Ecto neural progenitor cell (in vitro differentiated cells): ENCODE data around the gene ZNF613.
"Not testable (repeated sequence)": the region's sequence is repeated elsewhere in the genome, so short reads cannot be mapped to it uniquely, and the experiment has no call there.

Source experiments
- DNase-seq: peaks from one replicate; pipeline ENCODE4 v3.0.0-alpha.2; 2018; ENCODE audit warnings: low spot score

Gene ZNF613

DNA sequence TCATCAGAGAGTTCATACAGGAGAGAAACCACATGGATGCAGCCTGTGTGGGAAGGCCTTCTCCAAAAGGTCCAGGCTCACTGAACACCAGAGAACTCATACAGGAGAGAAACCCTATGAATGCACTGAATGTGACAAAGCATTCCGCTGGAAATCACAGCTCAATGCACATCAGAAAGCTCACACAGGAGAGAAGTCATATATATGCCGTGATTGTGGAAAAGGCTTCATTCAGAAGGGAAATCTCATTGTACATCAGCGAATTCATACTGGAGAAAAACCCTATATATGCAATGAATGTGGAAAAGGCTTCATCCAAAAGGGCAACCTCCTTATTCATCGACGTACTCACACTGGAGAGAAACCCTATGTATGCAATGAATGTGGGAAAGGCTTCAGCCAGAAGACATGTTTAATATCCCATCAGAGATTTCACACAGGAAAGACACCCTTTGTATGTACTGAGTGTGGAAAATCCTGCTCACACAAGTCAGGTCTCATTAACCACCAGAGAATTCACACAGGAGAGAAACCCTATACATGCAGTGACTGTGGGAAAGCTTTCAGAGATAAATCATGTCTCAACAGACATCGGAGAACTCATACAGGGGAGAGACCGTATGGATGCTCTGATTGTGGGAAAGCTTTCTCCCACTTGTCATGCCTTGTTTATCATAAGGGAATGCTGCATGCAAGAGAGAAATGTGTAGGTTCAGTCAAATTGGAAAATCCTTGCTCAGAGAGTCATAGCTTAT lies 17.7 kb downstream of the ZNF613 start:
- DNase-seq = no peak

DNA sequence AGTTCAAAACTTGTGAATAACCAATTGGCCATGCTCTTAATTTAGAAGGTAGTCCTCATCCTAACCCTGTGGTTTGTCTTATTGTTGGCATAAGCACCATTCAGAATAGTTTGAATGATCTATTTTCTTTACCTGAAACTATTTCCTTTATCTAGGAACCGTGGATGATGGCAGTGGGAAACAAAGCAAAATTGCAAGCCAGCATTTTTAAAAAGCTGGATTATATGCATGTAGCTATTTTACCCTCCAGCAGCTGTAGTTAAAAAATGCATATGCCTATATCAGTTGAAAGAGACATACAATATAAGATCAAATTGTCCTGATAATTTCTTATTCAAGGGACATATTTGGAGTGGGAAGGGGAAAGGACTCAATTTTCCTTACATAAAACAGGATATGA lies 19.3 kb downstream of the ZNF613 start:
- DNase-seq = no peak

DNA sequence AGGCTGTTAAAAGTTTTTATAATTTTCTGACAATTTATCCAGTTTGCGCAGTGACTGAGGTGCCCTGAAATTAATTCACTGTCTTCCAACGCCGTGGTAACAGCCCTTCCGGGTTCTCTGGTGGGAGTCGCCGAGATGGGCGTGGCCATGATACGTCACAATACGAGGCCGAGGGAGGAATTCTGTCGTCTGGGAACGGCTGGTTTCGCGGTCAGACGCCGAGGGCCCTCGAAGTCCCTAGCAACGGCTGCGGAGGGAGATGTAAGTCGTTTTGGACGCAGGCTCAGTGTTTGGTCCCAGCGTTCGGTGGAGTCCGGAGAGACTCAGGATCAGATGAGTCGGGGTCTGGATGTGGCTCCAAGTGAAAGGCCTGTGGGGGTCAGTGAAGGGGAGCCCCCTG lies 21.7 kb downstream of the ZNF613 start:
- DNase-seq = no peak

DNA sequence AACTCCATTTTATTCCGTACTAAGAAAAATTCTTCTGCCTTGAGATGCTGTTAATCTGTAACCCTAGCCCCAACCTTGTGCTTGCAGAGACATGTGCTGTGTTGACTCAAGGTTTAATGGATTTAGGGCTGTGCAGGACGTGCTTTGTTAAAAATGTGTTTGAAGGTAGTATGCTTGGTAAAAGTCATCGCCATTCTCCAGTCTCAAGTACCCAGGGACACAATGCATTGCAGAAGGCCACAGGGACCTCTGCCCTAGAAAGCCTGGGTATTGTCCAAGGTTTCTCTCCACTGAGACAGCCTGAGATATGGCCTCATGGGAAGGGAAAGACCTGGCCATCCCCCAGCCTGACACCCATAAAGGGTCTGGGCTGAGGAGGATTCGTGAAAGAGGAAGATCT lies 30.6 kb downstream of the ZNF613 start:
- not testable (repeated sequence) for DNase-seq

DNA sequence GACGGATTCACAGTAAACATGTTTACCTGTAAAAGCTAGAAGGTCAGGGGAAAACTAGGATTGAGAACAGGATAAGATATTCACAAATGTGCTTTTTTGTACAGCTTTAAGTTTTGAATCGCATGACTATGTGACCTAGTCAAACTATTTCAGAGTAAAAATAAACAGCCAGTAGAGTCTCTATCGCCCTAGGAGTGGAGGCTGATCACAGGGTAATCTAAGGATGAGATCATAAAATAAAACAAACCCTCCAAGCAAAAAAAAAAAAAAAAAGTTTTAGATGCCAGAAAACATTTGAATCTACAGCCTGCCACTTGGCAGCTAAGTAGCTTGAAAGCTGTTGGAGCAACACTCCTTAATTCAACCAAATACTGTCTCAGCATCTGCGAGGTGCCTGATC lies 32.5 kb downstream of the ZNF613 start:
- no peak for DNase-seq

DNA sequence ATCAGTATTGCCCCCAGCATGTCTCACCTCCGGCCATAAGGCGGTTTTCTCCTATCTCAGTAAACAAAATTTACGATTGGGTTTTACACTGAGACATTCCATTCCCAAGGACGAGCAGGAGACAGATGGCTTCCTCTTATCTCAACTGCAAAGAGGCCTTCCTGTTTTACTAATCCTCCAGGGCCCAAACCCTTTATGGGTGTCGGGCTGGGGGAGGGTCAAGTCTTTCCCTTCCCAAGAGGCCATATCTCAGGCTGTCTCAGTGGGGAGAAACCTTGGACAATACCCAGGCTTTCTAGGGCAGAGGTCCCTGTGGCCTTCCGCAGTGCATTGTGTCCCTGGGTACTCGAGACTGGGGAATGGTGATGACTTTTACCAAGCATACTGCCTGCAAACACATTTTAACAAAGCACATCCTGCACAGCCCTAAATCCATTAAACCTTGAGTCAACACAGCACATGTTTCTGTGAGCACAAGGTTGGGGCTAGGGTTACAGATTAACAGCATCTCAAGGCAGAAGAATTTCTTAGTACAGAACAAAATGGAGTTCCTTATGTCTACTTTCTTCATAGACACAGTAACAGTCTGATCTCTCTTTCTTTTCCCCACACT lies 33.5 kb downstream of the ZNF613 start:
- not testable (repeated sequence) for DNase-seq

DNA sequence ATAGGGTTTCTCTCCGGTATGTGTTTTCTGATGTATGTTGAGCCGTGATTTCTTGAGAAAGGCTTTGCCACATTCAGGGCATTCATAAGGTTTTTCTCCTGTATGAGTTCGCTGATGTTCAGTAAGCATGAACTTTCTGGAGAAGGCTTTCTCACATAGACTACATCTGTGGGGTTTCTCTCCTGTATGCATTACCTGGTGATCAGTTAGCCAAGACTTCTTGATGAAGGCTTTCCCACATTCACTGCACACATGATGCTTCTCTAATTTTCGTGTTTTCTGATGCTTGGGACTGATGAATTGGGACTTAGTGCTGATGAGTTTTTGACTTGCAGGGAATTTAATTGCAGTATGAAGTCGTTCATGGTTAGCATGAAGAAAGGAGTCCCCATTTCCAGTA lies 38.3 kb downstream of the ZNF613 start:
- DNase-seq = no peak

DNA sequence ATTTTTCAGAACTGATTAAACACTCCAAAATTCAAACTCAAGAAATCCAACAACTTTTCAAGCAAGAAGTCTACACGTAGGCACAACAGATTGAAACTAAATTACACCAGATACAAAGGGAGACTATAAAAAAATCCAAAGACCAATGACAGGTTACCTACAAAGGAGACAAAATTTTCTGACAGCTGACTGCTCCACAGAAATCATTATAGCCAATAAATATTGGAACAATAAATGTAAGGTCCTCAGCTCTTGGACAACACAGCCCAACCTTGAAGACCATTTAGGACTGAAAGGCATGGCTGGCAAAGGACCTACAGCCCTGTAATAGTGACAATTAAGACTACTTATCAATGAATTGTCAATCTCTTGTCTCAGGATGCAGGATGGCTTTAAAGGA lies 43.4 kb downstream of the ZNF613 start:
- DNase-seq = no peak

DNA sequence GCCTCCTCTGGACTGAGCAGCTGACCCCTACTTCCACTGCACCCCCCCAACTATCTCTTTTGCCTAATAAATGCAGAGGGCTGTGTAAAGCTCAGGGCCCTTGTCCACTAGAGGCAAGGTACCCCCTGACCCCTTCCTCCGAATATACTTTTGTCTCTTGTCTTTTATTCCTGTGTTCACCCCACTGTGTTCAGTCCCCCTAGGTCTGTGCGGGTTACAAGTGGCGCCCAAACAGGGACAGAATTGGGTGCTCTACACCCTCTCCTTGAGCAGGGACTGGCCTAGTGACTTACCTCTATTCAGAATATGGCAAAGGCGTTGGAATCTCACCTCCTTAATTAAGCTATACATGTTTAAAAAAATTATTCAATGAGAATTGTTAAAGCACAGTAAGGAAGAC lies 44.4 kb downstream of the ZNF613 start:
- no peak for DNase-seq

DNA sequence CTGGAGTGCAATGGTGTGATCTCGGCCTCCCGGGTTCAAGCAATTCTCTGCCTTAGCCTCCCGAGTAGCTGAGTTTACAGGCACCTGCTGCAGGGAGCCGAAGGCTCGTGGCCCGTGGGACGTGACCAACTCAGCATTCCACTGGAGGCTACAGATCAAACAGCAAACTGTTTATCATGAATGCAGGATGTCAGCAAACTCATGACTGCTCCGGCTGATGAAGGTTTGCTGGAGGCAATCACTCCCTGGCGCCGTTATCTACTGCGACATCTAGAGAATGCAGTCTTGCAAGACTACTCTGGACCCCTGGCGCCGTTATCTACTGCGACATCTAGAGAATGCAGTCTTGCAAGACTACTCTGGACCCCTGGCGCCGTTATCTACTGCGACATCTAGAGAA lies 48.5 kb downstream of the ZNF613 start:
- not testable (repeated sequence) for DNase-seq

DNA sequence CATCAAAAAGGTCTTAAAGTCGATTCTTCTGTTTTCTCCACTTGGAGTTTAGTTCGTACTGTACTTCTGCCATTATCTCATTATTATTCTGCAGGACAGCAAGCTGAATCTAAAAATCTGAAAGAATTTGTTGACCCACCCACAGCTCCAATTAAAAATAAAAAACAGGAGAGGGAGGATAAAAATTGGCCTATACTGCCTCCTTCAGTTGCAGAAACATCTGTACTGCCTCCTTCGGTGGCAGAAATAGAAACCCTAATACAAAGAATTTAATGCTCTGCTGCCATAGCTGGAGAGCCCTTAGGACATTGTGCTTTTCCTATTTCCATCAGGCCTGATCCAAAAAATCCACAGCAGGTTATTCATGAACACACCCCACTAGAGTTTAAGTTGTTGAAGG lies 49.6 kb downstream of the ZNF613 start:
- DNase-seq = no peak

DNA sequence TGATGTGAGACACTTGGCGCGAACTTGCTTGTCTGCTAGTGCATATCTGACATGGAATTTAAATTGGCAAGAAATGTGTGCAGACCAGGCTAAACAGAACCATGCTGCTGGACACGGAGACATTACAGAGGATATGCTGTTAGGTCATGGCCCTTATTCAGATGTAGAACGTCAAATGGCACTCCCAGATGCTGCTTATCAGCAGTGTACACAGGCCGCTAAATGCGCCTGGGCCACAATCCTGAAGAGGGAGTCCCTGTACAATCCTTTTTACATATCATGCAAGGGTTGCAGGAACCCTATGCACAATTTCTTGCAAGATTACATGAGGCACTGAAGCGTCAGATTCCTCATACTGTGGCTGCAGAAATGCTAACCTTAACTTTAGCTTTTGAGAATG lies 50.1 kb downstream of the ZNF613 start:
- no peak for DNase-seq

DNA sequence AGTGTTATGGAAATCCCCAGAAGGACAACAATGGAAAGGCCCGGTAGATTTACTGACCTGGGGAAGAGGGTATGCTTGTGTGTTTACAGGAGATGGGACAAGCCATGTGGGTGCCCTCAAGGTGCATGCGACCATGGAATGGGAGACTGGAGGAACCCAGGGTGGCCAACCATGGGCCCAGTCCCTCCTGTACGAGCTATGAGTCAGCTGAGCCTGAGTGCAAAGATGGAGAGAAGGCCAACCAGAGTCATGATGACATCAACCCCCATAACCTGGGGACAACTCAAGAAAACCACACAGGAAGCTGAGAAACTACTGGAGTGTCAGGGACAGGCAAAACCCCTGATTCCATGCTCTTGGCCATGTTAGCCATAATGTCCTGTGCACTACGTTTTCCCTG lies 51.6 kb downstream of the ZNF613 start:
- DNase-seq = no peak

DNA sequence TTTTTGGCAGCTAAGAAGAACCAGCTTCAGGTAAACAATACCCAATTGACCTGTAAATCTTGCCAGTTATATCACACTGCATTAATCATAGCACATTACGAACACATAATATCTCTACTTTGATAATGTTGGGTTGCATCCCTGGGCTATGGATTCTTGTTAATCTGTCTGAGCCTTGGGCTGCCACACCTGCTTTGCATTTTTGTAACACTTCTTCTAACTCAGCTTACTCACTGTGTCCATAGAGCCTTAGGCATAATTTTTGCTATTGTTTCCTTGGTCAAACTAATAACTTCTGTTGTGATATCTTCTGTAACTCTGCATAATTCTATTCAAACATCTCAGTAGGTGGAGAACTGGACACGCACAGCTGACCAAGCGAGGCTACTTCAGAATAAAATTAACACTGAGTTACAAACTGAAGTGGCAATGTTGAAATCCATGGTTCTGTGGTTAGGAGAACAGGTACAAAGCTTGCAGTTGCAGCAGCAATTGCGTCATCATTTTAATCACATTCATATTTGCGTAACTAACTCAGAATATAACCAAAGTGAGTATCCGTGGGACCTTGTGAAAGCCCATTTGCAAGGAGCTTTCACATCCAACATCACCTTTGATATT lies 53.0 kb downstream of the ZNF613 start:
- DNase-seq = no peak

DNA sequence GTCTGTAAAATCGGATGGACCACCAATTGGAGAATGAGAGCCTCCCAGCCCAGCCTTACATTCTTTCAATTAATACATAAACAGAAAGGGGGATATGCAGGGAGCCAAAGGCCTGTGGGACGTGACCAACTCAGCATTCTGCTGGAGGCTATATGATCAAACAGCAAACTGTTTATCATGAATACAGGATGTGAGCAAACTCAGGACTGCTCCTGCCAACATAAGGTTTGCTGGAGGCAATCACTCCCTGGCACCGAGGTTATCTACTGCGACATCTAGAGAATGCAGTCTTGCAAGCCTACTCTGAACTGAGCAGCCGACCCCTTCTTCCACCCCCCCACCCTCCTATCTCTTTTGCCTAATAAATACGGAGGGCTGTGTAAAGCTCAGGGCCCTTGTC lies 53.7 kb downstream of the ZNF613 start:
- DNase-seq = not testable (repeated sequence)

DNA sequence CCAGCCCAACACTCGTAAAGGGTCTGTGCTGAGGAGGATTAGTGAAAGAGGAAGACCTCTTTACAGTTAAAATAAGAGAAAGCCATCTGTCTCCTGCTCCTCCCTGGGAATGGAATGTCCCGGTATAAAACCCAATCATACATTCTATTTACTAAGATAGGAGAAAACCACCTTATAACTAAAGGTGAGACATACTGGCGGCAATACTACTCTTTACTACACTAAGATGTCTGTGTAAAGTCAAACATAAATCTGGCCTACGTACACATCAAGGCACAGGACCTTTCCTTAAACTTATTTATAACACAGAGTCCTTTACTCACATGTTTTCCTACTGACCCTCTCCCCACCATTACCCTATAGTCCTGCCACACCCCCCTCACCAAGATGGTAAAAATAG lies 56.1 kb downstream of the ZNF613 start:
- DNase-seq = no peak

DNA sequence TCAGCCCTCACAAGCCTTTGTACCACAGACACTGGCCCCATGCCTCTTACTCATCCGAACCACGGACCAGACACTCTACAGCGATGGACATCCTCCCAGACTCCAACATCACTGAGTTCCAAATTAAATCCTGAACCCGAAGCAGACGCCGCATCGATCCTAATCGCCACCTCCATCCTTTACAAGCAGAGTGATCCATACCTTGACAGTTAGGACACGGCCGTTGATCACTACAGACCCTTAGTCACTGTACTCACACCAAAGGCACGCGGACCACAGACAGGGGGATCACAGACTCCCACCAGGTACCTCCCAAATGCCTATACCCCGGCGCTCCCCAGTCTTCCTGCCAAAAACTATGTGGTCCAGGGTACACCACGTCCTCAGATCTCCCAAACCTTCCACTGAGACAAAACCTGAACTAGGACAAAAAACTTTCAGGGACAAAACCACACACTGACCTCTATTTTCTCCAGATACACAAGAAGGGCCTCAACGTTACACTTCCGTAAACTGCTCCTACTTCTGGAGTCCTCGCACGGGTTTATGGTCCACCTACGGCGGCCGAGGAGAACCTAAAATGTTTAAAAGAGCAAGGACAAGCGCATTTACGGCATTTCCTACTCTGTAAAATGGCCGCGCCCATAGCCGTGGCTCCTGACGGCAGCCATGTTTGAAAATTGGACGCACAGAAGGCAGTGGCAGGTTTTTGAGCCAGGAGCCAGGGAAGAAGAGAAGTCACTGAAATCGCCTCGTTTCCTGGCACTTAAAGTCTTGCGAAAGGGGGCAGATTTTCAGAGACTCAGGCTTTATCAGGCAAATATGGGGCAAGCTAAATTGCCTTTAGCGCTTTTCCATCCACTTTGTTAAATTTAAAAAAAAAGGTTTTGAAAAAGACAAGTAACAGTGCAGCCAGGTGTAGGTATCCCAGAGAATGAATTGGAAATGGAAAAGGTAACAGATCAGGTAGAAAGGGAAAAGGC lies 59.3 kb downstream of the ZNF613 start, which contains the start of gene ZNF350:
Gene ZNF350 (minus strand): TSS at position 532 of the 983 bp plus-strand sequence. CDS start 12,480 bp downstream, outside the sequence.
- peak; percentile 77 for DNase-seq

DNA sequence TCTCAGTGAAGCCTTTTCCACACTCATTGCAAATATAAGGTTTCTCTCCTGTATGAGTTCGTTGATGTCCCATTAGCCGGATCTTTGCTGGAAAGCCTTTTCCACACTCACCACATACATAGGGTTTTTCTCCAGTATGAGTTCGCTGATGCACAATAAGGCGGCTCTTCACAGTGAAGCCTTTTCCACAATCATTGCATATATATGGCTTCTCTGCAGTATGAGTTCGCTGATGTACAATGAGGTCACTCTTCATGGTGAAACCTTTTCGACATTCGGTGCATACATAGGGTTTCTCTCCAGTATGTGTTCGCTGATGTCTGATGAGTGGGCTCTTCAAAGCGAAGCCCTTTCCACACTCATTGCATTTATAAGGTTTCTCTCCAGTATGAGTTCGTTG lies 66.2 kb downstream of the ZNF613 start:
- DNase-seq = no peak

DNA sequence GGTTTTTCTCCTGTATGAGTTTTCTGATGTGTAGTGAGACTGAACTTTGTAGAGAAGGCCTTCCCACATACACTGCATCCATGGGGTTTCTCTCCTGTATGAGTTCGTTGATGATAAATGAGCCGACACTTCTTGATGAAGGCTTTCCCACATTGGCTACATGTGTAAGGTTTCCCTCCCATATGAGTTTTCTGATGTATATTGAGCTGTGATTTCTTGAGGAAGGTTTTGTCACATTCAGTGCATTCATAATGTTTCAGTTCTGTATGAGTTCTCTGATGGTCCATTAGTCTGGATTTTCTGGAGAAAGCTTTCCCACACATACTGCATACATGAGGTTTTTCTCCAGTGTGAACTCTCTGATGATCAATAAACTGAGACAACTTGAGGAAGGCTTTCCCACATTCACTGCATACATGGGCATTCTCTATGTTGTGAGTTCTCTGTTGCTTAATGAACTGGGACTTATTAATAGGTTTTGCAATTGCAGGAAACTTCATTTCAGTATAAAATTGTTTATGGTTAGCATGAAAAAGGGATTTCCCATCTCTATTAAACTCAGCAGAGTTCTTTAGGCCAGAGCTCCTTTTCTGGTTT lies 66.9 kb downstream of the ZNF613 start:
- no peak for DNase-seq
